GM12864 (cell line): ENCODE results near the gene CYP17A1.

ENCODE experiments used
- DNase-seq: peaks from one replicate; pipeline ENCODE4 v3.0.0-alpha.2; 2011; ENCODE audit warnings: low read depth
- H3K4me3 ChIP-seq: 2 replicates; pipeline ENCODE4 v1.5.1; 2011; ENCODE audit warnings: mild to moderate bottlenecking, low read depth, low read length, control low read depth
- TF ChIP-seq, protein P1 (sequence below): IDR thresholded peaks from 2 replicates; pipeline ENCODE4 v1.5.1; 2011; ENCODE audit warnings: low read depth, mild to moderate bottlenecking, moderate library complexity, low read length, control low read depth, inconsistent platforms; ENCODE audit errors: missing control alignments

Gene CYP17A1

DNA sequence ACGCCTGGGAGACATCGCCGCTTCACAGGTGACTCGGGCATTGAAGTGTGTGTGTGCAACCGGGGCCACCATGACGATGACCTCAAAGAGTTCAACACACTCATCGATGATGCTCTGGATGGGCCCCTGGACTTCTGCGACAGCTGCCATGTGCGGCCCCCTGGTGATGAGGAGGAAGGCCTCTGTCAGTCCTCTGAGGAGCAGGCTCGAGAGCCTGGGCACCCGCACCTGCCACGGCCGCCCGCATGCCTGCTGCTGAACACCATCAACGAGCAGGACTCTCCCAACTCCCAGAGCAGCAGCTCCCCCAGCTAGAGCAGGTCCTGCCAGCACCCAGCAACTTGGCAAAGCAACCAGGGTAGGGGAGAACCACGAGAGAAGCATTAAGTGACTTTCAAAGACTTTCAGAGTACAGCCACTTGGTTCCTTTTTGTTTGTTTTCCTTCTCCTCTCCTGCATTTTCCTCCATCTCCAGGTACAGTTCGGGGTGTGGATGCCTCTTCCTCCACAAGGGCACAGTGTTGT is 24.1 kb downstream of the CYP17A1 start:
- no peak overlapping the region for H3K4me3 ChIP-seq
- DNase-seq = no peak
- TF ChIP-seq, protein P1, sequence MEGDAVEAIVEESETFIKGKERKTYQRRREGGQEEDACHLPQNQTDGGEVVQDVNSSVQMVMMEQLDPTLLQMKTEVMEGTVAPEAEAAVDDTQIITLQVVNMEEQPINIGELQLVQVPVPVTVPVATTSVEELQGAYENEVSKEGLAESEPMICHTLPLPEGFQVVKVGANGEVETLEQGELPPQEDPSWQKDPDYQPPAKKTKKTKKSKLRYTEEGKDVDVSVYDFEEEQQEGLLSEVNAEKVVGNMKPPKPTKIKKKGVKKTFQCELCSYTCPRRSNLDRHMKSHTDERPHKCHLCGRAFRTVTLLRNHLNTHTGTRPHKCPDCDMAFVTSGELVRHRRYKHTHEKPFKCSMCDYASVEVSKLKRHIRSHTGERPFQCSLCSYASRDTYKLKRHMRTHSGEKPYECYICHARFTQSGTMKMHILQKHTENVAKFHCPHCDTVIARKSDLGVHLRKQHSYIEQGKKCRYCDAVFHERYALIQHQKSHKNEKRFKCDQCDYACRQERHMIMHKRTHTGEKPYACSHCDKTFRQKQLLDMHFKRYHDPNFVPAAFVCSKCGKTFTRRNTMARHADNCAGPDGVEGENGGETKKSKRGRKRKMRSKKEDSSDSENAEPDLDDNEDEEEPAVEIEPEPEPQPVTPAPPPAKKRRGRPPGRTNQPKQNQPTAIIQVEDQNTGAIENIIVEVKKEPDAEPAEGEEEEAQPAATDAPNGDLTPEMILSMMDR = no peak

DNA sequence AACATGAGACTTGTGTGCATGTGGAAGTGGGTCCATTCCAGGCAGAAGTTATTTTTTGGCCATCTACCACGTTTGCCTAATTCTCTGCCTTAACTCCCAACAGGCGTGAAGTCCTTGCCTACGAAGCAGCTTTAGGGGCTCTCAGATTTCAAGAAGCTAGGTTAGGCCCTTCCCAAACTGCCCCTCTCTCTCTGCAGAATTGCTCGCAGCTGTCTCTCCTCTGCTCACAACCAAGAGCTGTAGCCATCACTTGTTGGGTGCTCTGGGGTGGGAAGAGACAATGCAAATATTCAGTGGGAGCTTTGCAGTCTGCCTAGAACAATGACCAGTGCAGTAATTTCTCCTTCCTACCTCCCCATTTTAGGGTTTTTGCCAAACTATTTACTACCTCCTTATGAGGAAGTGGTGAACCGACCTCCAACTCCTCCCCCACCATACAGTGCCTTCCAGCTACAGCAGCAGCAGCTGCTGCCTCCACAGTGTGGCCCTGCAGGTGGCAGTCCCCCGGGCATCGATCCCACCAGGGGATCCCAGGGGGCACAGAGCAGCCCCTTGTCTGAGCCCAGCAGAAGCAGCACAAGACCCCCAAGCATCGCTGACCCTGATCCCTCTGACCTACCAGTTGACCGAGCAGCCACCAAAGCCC is 24.9 kb downstream of the CYP17A1 start:
- no peak for DNase-seq
- no peak overlapping the region for H3K4me3 ChIP-seq

DNA sequence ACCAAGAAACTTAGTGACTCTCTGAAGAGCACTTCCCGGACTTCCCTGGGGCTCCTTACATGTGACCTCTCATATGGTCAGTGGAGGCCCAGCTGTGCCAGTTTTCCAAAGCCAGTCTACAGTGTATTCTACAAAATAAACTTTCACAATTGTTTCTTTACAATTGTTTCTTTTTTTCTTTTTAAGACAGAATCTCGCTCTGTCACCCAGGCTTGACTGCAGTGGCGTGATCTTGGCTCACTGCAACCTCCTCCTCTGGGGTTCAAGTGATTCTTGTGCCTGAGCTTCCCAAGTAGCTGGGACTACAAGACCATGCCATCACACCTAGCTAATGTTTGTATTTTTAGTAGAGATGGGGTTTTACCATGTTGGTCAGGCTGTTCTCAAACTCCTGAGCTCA is 25.9 kb downstream of the CYP17A1 start:
- DNase-seq = no peak
- no peak overlapping the region for H3K4me3 ChIP-seq
- TF ChIP-seq, protein P1 = no peak

More for the DNA sequence above, 24.9 kb downstream of the CYP17A1 start:
- TF ChIP-seq, protein P1 = no peak

DNA sequence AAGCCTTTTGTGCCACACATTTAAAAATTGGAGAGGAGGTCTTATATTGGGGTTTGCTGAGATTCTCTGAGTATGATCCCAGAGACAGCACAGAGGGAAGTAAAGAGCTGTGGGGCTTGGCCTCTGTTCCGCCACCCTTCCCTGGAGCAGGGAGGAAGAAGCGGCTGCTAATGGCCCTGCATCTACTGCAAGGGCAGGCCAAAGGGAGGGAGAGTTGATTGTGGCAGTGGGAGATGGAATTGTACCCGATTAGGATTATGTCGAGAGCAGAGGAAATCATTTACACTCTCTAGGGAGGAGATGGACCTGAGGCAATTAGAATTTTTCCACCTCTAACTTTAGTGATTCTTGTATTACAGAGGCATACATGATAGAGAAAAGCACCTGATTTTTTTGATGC is 28.8 kb downstream of the CYP17A1 start:
- no peak overlapping the region for H3K4me3 ChIP-seq
- TF ChIP-seq, protein P1 = no peak
- DNase-seq = no peak

DNA sequence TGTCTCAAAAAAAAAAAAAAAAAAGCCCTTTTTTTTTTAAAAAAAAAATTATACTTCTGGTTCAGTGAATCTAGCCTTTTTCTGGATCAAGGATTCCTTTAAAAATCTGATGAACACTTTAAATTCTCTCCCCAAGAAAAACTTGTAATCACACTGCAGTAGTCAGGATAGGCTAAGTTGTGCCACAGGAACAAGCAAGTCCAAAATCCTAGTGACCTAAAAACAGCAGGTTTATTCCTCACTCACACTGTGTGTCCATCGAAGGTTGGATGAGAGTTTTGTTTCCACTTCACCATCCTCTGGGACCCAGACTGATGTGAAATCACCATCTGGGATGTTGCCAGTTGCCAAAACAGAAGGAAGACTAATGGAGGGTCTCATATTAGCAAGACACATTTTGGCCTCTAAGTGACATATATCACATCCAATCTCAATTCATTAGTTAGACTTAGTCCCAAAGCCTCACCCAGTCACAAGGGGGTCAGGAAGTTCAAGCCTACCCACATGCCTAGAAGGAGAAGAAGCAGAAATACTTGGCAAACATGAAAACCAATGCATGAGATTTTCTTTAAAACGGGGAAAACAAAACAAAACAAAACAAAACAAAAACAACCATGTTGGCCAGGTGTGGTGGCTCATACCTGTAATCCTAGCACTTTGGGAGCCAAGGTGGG is 32.7 kb downstream of the CYP17A1 start:
- no peak for DNase-seq
- no peak overlapping the region for H3K4me3 ChIP-seq
- TF ChIP-seq, protein P1 = no peak

DNA sequence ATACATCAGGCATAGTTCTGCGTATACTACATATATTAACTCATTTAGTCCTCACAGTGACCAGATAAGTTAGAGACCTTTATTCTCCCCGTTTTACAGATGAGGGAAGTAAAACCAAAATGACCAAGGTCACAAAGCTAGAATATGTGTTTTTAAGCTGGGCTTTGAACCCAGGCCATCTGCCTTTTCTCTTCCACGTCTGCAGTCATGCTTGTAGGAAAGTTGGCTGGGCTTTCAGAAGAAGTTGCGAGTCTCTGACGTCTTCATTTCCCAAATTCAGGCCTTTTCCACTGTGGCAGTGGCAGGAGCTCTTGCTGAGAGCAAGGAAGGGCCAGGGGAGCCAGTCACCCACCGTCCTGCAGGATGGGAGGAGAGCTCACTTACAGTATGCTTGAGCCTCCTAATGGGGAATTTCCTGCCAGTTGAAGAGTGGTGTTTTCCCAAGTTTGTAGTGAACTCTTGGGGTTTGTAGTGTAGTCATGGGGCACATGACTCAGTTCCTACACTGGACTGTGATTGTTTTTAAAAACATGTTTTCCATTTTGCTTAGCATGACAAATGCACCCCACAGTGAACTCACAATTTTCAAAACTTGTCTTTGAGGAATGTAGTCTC is 34.2 kb downstream of the CYP17A1 start:
- DNase-seq = no peak
- no peak overlapping the region for H3K4me3 ChIP-seq
- TF ChIP-seq, protein P1 = no peak
